GM21526 (cell line): ENCODE data around the gene SPART.
"Not testable (repeated sequence)": the region's sequence is repeated elsewhere in the genome, so short reads cannot be mapped to it uniquely, and the experiment has no call there.

ENCODE experiments used
- ATAC-seq: cut with Tn5 transposase; IDR thresholded peaks from one replicate; pipeline ENCODE4 v1.9.1; 2021; ENCODE audit warnings: moderate library complexity; ENCODE audit not compliant: unreplicated experiment, low FRiP score

SPART gene

DNA sequence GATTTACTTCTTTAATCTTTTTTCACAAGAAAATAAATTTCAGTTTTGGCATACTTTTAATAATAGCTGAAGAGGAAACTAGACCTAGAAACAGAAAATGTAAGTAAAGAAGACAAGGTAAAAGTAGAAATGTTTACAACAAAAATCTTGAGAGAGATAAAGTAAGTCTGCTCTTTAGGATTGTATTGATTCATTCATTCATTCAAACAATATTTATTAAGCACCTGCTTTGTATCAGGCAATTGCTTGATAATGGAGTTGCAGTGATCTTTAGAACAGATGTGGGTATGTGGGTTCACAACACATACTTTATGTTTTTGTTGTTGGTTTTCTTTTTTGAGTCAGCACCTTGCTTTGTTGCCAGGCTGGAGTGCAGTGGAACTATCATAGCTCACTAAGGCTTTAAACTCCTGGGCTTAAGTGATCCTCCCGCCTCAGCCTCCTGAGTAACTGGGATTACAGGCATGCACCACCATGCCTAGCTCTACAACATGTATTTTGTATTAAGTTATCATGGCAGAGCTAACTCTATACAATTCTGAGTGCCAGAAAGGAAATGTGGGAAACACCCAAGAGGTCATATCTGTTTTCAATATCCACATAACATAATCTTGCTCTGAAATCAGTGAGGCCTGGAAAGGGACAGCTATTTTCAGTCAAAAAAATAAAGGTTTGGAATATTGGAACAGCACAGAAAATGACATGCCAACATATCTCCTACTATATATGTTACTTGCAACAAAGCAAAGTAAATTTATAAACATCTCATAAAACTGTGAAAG, 8.8 kb upstream of the SPART start:
- no peak for ATAC-seq

- no peak for ATAC-seq
These were observed 6.8 kb upstream of the SPART start for GRCh38 chr13:36353001-36353400.

DNA sequence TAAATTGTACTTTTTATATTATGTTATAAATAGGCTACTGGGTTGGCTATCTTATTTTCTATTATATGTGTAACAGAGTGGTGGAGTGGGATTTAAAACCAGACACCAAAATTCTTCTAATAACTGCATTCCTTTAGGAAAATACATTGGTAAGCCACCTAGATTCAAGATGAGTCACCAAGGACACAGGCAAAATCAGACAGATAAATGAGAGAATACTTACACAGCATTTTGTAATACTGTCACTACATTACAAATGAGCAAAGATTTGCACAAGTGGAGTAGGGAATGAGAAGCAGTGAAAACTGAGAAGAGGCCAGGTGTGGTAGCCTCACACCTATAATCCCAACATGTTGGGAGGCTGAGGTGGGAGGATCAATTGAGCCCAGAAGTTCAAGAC, 6.2 kb upstream of the SPART start:
- no peak for ATAC-seq

DNA sequence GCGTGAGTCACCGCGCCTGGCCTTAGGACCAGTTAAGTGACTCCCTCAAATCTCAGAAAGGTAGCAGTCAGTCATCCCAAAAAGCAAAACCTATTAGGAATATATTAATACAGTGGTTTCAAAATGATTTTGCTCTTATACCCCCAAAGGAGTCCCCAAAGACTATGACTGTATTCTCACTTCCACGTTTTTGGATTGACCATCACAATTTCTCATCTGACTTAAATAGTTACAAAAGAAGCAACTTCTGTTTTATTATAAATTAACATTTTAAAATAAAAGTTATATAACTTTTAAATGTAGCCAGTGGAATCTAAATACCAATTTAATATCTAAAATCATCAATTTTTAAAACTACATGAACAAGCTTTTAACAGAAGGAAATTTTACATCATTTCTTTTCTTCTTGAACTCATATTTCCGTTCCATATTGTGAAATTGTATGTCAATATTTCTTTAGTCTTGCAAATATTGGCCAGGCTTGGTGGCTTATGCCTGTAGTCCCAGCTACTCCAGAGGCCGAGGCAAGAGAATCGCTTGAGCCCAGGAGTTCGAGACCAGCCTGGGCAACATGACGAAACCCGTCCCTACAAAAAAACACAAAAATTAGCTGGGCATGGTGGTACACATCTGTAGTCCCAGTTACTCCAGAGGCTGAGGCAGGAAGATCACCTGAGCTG, 1.5 kb upstream of the SPART start:
- no peak for ATAC-seq

- ATAC-seq, result no peak
These were observed 564 bp downstream of the SPART start for GRCh38 chr13:36345438-36346221.

- no peak for ATAC-seq
These were observed 1.2 kb downstream of the SPART start for GRCh38 chr13:36344886-36345437.

GRCh38 chr13:36344173-36344572, 2.0 kb downstream of the SPART start:
- ATAC-seq, result no peak

DNA sequence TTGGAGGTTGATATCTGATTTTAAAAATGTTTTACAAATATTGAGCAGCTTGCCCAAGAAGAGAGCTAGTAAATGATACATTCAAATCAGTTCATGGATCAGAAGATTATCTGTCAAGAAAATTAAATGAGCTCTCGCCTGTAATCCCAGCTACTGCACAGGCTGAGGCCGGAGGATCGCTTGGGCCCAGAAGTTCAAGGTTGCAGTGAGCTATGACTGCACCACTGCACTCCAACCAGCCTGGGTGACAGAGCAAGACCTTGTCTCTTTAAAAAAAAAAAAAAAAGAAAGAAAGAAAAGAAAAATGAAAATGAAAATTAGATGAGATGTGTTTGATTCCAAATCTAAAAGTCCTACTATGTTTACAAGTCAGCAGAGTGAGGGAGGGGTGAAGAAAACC, 2.4 kb downstream of the SPART start:
- no peak for ATAC-seq

GRCh38 chr13:36342715-36343114, 3.5 kb downstream of the SPART start:
- ATAC-seq, result no peak

GRCh38 chr13:36341718-36342117, 4.5 kb downstream of the SPART start:
- ATAC-seq, result no peak

- no peak for ATAC-seq
These were observed 6.5 kb downstream of the SPART start for GRCh38 chr13:36339600-36340155.

- no peak for ATAC-seq
These were observed 8.1 kb downstream of the SPART start for GRCh38 chr13:36337938-36338641.

- no peak for ATAC-seq
These were observed 13.2 kb downstream of the SPART start for GRCh38 chr13:36332986-36333385.

GRCh38 chr13:36332255-36332654, 13.9 kb downstream of the SPART start:
- ATAC-seq, result not testable (repeated sequence)

DNA sequence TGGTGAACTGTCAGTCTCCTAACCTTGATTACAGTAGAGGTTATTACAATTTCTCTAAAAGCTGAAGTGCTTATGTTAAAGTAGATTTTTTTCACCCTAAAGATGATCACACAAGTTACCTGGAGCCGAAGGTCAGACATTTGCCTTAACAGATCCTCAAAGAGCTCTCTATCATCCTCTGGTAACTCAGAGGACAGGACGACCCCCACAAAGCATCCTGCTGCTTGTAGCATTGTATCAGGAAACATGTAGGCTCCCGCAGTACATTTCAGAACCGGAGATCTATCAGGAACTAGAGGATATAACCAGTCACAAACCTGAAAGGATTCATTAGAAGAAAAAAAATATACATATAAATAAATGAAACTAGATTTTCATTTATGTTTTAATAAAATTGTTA, 14.9 kb downstream of the SPART start:
- ATAC-seq, result no peak

- no peak for ATAC-seq
These were observed 16.8 kb downstream of the SPART start for GRCh38 chr13:36329361-36329760.

GRCh38 chr13:36328821-36329220, 17.4 kb downstream of the SPART start:
- no peak for ATAC-seq

DNA sequence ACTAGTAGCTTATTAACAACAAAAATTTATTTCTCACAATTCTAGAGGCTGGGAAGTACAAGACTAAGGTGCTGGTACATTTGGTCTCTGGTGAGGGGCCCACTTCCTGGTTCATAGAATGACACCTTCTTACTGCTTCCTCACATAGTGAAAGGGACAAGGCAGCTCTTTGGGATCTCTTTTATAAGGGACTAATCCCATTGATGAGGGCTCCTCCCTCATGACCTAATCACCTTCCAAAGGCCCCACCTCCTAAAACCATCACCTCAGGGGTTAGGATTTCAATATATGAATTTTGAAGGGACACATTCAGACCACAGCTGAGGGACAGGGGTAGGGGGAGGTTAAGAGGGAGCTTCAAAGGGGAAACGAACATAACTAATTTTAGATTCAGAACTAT, 20.3 kb downstream of the SPART start:
- no peak for ATAC-seq

GRCh38 chr13:36324881-36325280, 21.3 kb downstream of the SPART start:
- ATAC-seq, result not testable (repeated sequence)

DNA sequence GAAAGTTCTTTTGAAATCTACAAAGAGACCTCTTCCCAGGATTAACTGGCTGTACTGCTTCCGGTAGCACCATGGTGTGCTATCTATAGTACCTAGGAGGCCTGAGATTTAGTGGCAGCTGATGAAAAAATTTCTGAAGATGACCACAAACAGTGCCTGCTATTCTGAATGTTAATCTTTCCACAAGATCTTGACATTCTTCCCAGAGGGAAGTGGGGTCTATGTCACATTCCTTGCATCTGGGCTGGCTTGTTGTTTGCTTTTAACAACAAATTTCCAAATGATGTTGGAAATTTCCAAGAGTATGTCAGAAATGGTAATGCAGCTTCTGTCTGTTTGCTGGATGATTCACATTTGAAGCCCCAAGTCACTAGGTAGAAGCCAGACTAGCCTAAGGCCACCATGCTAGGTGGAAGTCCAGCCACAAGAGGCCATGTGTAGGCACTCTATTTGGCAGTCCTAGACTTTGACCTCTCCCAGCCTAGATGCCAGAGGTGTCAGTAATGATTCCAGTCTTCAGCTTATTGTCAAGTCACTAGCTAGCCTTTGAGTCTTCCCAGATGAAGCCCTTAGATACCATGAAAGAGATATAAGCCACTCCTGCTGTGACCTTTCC, 22.1 kb downstream of the SPART start:
- no peak for ATAC-seq
